NCI-H187 treated with DMSO at 0.1 percent for 48 hours (cell line): ENCODE data around the gene ASAH2B.
"Not testable (repeated sequence)": the region's sequence is repeated elsewhere in the genome, so short reads cannot be mapped to it uniquely, and the experiment has no call there.

Source experiments
- DNase-seq: peaks from one replicate; lab custom pipeline; 2025; lab: John Stamatoyannopoulos, UW

ASAH2B gene

DNA sequence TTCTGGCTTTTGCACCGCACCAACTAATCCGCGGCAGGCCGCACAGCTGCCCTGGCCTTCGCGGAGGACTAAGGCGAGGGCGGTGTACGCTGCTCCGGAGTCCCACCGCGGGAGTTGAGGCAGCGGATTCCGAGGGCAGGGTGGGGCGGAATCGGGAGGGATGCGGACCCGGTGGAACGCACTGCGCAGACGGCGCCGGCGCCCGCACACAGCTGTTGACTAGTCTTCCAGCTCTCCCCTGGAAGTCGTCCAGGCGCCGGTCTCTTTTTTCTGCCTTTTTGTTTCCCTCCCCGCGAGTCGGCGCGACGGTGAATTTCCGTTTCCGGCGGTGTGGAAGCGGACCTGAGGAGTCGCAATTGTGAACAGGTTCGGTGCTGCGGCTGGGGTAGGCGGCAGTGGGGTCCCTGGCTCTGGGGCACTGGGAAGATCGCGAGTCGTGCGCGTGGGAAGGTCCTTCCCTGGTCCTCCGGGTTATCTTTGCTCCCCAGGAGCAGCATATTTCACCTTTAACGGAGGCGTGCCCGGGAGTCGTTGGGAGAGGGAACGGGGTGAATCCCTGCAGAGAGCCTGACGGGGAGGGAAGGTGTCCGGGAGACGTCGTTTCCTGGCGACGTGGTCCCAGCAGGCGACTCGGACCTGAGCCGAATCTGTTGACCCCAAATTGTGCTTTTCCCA, at the start of gene ASAH2B:
Gene ASAH2B, plus strand, starts transcription at position 319 of the 675 bp plus-strand sequence. CDS start 5,195 bp downstream, outside the sequence.
- no peak for DNase-seq

DNA sequence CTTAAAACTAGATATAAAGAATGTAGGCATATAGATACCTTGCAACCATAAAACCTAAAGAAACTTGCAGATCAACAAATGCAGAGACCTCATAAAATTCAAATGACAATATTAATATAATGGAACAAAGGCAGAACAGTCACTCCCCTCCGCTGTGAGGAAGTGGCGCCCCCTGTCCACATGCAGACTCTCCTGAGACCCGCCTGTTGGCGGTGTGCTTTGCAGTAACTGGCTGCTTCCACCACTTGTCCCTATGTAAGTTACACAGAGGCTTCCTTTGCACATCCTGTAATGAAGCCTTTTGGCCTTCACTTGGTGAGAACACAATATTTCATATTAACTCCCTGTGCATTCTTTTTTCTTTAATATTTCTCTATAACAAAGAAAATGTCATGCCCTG, 41.9 kb upstream of the ASAH2B start:
- not testable (repeated sequence) for DNase-seq

DNA sequence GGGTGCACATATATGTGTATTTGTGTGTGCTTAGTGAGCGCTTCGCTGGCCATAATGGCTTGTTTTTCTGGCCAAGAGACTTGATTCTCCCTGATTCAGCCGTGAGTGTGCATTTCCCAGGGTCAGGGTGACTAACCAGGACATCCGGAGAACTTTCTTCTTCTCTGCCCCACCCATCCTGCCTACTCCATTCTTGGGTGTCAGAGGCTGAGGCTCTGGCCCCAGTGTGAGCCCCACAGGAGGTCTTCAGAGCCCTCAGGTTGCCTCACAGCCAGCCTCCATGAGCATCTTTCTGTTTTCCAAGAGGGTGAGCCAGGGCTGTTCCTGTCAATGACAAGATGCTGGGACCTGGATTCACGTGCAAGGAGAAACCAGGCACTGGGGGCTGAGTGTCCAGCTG, 37.8 kb upstream of the ASAH2B start:
- not testable (repeated sequence) for DNase-seq

DNA sequence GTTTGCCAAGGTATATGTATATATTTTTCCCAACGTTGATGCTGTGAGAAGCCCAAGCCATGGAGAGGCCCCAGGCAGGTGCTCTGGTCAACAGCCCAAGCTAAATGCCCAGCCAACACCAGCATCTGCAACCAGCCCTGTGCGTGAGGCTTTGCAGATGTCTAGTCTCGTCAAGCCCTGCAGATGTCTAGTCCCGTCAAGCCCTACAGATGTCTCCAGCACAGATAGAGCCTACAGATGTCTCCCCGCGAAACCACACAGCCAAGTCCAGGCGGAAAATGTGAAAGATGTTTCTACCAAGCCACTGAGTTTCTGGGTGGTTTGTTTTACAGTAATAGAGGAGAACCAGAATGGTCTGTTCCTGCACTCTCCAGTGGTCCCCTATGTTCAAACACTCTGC, 36.7 kb upstream of the ASAH2B start:
- not testable (repeated sequence) for DNase-seq

DNA sequence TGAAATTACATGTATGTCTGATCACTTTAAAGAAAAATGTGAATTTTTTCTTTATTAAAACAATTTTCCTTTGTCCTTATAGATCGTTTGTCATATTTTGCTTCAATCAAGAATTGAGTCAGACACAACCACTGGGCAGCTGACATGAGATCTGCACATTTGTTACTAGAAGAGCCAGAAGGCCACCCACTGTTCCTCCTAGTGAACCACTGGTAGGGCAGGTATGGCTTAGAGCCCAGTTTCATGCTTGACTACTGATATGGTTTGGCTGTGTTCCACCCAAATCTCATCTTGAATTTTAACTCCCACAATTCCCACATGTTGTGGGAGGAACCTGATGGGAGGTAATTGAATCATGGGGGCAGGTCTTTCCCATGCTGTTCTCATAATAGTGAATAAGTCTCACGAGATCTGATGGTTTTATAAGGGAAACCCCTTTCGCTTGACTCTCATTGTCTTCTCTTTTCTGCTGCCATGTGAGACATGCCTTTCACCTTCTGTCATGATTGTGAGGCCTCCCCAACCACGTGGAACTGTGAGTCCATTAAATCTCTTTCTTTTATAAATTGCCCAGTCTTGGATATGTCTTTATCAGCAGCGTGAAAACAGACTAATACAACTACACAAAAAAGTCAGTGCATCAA, 35.2 kb upstream of the ASAH2B start:
- DNase-seq, result not testable (repeated sequence)

DNA sequence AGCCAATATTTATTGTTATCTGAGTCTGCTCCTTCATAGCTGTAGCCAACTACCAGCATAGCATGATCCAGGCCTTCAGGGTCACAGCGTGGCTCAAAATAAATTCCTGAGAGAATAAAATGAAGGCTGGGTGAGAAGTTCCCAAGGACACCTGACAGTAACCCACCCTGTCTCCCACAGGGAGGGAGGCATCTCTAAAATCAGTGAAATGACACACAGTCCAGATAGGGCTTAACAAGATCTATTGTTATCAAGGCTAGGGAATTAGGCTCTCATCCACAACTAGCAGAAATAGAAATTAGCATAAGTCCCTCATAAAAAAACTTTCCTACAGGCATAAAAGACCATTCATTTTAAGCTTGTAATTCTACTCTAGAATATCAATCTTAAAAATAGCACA, 33.7 kb upstream of the ASAH2B start:
- not testable (repeated sequence) for DNase-seq

DNA sequence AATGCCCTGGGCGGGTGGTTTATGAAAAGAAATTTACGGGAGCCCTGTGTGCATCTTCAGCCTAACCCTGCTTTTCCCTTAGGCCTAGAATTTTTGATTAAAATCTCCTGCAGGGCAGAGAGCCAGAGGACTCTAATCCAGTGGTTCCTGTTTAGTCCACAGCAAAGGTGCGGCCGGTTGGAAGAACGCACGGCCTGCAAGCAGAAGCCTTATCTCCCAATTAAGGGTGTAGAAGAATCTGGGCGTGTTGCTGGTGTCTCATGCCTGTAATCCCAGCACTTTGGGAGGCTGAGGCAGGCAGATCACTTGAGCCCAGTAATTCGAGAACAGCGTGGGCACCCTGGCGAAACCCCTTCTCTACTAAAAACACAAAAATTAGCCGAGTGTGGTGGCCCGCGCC, 29.5 kb upstream of the ASAH2B start:
- DNase-seq, result not testable (repeated sequence)

DNA sequence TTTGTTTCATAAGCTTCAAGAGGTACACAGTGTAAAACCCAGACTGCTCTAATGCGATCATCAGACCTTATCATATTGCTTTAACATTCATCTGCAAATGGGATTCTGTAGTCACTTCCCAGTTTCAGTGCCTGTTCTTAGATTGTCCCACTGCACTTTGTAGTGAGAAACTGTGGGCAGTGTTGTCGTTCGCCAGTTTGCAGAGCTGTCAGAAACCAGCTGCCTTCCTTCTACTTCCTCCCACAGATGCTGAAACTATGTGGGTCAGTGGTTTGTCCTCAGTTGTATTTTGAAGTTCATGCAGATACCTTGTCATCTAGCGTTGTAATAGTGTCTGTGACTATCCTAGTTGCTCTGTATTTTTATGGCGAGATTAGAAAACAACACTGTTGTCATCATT, 15.9 kb upstream of the ASAH2B start:
- DNase-seq, result not testable (repeated sequence)

DNA sequence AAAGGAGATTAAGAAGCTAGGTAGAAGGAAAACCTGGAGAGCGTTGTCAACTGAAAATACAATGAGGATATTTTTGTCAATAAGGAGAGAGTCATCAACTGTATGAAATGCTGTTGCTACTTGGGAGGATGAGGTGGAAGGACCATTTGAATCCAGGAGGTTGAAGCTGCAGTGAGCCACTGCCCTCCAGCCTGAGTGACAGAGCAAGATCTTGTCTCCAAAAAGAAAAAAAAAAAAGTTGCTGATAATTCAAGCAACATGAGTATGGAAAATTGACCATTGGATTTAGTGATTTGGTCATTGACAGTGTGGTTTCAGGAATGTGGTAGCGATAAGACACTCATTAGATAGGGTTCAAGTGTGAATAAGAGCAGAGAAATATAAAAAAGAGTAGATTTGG, 11.6 kb upstream of the ASAH2B start:
- not testable (repeated sequence) for DNase-seq

DNA sequence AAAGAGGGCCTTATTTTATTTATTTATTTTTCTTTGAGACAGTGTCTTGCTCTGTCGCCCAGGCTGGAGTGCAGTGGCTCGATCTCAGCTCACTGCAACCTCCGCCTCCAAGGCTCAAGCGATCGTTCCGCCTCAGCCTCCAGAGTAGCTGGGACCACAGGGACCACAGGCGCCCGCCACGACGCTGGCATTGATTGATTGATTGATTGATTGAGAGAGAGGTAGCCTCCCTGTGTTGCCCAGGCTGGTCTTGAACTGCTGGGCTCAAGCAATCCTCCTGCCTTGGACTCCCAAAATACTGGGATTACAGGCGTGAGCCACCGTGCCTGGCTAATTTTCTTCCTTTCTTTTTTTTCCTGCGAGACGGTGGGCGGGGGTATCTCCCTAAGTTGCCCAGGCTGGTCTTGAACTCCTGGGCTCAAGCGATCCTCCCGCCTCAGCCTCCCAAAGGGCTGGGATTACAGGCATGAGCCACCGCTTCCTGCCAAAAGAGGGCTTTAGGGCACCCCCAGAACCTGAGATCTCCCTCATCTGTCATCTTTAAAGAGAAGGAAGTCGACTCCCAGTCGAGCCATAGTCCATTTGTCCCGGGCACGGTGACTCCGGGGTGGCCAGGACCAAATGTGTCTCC, 634 bp upstream of the ASAH2B start:
- not testable (repeated sequence) for DNase-seq

DNA sequence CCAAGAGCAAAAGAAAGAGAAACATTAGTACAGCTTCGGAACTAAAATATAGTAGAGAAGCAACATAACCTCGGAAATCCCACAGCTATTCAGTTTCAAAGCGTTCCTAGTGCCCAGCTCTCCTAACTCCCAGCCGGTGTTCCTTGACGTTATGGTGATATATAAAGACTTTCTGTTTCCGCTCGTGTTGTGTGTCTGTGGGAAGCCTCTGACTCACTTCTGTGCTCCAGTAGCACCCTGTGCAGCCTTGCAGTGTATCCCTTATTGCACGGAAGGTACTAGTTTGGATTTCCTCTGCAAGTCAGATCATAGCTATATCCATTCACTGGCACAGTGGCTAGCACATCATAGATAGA, 535 bp downstream of the ASAH2B start:
- no peak for DNase-seq

DNA sequence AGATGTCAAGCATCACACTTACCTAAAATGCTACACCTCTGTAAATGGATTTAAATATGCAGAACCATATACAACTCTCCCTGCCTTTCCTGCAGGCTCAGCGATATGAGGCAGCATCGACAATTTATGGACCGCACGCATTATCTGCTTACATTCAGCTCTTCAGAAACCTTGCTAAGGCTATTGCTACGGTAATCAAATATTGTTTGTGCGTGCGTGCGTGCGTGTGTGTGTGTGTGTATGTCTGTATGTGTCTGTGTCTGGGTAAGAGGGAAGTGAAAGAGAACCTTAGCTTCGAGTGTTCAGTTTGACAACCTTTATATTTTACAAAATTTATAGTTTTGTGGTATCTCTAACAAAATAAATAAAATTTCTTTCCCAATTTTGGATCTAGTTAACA, 3.1 kb downstream of the ASAH2B start:
- not testable (repeated sequence) for DNase-seq

DNA sequence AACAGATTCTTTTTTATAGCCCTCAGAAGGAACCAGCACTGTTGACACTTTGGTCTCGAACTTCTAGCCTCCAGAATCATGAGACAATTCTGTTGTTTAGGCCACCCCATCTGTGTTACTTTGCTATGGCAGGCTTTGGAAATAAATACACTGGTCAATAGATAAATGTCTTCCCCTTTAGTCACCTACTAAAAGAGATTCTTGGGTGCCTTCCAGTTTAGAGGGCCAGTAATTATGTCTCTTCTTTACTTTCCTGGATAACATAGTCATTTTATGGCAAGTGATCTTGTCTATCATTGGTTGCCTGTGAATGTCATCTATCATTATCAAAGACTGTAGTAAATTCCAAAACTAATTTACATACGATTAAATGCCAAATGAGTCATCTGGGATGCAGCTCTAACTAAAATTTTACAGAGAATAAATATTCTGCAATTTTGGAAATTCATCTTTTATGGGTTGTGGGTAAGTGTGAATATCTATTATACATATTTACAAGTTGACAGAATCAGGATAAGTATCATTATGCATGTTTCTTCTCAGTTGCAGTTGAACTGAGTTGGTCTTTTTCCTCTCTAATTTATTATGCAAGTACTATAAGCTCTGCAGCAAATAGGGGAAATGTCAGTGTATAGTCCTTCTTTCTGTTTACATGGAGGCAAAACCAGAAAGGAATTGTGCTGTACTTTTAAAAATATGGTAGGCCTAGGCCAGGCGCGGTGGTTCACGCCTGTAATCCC, 27.2 kb downstream of the ASAH2B start:
- not testable (repeated sequence) for DNase-seq

DNA sequence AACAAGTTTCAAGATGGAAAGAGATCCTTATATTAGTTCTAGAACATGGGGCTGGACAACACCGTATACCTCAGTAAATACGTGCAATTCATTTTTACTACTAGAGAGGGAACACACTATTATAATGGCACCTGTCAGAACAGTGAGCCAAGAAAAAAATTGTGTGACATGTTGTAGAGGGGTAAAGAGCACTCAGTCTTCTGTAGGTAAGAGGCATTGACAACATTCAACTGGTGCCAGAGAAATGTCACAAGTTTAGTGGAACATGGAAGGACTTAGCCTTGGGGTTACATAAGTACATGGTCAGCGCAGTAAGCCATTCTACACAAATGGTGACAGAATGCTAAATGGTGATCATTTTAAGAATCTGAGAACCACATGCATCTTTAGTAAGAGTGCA, 32.3 kb downstream of the ASAH2B start:
- not testable (repeated sequence) for DNase-seq

DNA sequence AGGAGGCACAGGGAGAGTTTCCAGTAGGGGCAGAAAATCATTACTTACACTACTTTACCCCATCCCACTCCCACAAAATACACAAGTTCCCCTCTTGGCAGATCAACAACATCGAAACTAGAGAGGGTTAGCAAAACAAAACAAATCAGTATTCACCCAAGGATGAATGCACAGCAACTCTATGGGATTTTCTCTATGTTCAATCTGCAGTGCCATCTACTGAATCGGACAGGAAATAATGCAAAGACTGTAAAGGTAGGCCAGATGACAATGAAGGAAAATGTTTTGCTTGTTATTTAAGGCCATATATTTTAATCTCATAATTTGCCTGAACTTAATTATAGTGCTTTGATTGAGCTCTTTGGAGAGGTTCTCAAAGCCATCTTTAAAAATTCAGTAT, 35.1 kb downstream of the ASAH2B start:
- not testable (repeated sequence) for DNase-seq

DNA sequence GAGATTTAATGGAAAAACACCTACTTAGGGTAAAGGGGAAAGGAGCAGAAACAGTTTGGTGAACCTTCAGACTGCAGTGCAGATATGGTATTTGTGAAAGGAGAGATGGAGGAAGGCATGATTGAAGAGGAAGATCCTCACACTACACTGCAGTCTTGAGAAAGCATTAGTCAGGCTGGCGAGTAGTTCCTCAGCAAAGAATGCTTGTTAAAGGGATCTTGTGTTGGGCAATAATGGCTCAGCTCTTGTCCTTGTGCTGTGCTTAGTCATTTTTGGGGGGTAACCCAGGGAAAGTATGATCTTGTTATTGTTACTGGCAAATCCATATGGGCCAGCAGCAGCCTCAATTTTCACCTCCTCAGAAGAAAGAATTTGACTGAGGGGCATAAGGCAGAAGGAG, 40.3 kb downstream of the ASAH2B start:
- DNase-seq, result not testable (repeated sequence)

DNA sequence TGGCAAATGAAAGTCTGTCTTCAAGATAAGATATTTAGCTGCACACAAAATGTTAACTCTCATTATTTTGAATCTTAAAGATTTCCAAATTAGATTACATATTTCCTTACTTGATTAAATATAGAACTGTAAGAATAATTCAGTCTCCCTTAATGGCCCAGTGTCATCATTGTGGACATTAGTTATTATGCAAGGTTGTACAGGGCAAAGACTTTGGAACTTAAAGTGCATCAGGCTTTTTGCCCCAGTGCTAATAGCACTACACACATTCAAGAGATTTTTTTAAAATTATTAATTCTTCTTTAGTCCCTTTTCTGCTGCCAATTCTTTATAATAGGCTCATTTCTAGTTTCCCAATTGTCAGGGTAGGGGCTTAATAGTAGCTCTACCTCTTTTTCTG, 42.3 kb downstream of the ASAH2B start:
- not testable (repeated sequence) for DNase-seq

DNA sequence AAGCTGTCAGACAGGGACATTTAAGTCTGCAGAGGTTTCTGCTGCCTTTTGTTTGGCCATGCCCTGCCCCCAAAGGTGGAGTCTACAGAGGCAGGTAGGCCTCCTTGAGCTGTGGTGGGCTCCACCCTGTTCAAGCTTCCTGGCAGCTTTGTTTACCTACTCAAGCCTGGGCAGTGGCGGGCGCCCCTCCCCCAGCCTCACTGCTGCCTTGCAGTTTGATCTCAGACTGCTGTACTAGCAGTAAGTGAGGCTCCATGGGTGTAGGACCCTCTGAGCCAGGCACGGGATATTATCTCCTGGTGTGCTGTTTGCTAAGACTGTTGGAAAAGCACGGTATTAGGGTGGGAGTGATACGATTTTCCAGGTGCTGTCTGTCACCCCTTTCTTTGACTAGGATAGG, 48.2 kb downstream of the ASAH2B start:
- DNase-seq, result not testable (repeated sequence)

DNA sequence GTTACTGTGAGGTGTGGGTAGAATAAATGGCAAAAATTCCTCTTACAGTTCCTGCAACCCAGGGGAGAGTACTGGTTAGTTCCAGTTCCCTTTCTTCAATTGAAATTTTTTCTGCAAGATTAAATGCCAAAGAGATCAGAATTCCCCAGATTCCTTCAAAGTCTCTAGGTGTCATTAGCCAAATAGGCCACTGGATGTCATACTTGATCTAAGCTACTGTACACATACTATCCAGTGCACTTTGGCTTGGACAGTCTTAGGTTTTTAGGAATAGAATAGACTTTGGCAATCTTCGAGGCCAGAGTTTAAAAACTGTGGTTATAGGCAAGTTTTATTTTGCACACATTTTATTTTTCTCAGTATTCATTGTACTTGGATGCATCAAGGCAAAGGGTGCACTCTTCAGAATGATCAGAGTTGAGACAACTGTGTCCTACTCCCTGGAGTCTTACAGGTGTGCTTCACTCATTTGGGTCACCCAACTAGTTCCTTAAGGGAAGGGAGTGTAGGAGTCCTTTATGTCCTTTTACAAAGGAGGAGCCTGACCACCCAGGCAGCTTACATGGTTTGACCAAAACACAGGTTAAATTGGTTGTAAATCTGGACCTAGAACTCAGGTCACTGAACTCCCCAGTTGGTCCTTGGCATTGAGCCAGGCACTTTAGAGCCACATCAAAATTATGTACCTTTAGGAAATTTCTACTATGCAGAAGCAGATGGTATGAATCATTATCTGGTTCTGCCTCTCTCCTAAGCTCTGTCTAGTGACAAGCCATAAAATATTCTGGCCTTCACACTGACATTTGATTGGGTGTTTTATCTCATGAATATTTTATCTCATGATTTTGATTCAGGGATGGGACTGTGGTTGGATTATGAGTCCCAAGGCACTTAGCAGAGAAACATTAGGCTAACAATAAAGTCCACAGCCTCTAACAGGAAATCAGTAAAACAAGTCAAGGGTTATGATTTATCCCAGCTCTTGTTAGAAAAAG, 49.5 kb downstream of the ASAH2B start:
- DNase-seq, result no peak

DNA sequence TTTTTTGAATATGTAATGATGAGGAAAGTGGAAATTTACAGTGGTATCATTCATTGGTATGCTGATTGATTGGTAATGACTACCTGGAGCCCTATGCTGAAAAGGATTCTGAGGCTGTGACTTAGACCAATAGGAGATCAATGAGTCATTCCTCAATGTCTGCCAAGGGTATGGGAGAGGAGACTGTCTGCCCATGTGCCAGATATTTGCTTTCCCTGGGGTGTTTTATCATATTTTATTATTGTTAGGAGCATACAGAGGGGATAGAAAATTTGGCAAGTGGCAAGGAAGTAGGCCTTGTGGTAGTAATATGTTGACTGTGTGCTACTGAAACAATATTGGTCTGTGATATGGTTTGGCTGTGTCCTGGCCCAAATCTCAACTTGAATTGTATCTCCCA, 54.8 kb downstream of the ASAH2B start:
- no peak for DNase-seq

DNA sequence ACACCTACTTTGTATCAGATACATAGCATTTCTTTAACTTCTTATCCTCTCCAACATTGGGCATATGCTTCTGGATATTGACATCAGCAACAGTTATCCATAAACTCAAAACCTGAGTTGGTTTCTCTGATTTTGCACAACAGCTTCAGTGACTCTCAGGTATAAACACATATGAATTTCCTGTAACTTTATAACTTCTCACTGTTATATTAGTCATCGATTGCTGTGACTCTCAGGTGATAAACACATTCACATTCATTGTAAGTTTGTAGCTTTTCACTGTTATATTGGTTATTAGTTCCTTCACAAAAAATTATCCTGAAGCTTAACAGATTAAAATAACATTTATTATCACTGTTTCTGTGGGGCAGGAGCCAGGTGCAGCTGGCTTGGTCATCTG, 57.0 kb downstream of the ASAH2B start:
- DNase-seq, result no peak
